Dendritic cell treated with granulocyte-macrophage colony-stimulating factor and Interleukin-4, amounts not matched to agents 40 ng/mL and 50 ng/mL, for 4 days (primary cell): ENCODE data around the gene CBR1.

ENCODE experiments used
- H3K27ac Mint-ChIP-seq: one replicate; pipeline ENCODE4 v1.8.0; 2022; ENCODE audit warnings: mild to moderate bottlenecking, mixed read lengths
- H3K27me3 Mint-ChIP-seq: one replicate; pipeline ENCODE4 v1.8.0; 2022; ENCODE audit warnings: mild to moderate bottlenecking, mixed read lengths
- H3K36me3 Mint-ChIP-seq: one replicate; pipeline ENCODE4 v1.8.0; 2022; ENCODE audit warnings: low read depth, mixed read lengths
- H3K4me1 Mint-ChIP-seq: one replicate; pipeline ENCODE4 v1.8.0; 2022; ENCODE audit warnings: low read depth, mixed read lengths
- H3K4me3 Mint-ChIP-seq: one replicate; pipeline ENCODE4 v1.8.0; 2022; ENCODE audit warnings: mild to moderate bottlenecking, moderate library complexity, mixed read lengths
- H3K9me3 Mint-ChIP-seq: one replicate; pipeline ENCODE4 v1.8.0; 2022; ENCODE audit warnings: mixed read lengths
- intact Hi-C: fragments of 100-400 bp; cut with micrococcal nuclease; formaldehyde crosslinking; loops from one replicate; pipeline ENCODE4 v1.15.0; 2022

The CBR1 gene

DNA sequence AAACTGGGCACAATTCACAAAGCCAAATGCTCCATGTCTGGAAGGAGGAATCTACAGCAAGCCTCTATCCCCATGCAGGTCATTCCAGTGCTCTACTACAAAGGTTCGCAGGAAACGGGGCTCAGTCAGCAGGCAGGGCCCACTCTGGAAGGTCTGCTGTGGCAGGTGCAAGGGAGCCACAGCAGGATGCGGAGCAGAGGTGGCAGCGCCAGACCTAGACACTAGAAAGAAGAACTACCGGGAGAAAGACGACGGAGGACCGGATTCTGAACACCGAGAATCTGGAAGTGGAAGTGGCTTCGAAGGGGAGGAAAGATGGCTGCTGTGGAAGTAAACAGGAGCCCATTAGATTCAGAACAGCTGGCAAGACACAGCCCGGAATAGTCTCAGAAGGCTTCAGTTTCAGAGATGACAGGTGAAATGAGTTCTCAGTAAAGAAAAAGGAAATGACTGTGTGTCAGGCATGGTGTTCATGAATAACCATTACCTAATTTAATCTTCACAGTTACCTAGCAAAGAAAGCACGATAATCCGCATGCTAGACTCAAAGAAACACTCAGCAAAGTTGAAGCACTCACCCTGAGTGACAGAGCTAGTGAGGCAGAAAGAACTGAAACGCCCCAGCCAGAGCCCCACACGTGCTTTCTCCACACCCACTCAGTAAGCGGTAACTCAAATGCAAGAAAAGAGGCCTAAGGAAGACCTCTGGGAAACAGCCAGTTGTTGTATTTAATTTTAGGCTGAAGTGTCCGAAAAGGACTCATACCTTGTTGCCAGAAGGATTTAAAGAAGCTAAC, 30.9 kb upstream of the CBR1 start:
- intact Hi-C loops: no loop called here

DNA sequence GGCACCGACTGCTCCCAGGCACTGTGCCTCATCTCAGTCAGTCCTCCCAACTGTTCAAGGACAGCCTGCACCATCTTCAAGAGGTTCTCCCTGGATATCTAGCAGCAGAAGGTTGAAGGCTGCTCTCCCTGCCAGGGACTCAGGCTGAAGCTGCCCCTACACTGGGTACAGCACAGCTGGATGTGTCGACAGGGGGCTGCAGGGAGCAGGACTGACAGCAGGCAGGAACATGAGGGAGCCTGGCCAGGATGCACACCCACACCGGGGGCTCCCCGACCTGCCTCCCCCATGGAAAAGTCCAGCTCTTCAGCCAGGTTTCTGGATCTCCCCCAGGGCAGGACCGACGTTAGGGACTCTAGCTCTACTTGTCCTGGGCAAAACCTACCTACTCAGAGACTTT, 30.0 kb upstream of the CBR1 start:
- Mint-ChIP-seq H3K27ac (no peak overlapping the region), H3K36me3 (peaks cover 88% of the 10 kb centered on the region), H3K4me1 (no peaks in the 10 kb centered on the region), H3K27me3 (no peaks in the 10 kb centered on the region), H3K4me3 (no peak overlapping the region), H3K9me3 (no peaks in the 10 kb centered on the region)
- intact Hi-C loops: loop anchor here (5.0 kb wide), 1 partner anchor 72 kb away; no protein-coding TSS in a partner anchor

More for the DNA sequence above, 30.9 kb upstream of the CBR1 start:
- Mint-ChIP-seq H3K4me1 (no peaks in the 10 kb centered on the region), H3K9me3 (no peaks in the 10 kb centered on the region), H3K4me3 (no peak overlapping the region), H3K27ac (no peak overlapping the region), H3K27me3 (no peaks in the 10 kb centered on the region), H3K36me3 (peaks cover 88% of the 10 kb centered on the region)

- Mint-ChIP-seq H3K9me3 (no peaks in the 10 kb centered on the region), H3K4me3 (no peak overlapping the region), H3K4me1 (no peaks in the 10 kb centered on the region), H3K27ac (no peak overlapping the region), H3K27me3 (no peaks in the 10 kb centered on the region), H3K36me3 (peaks cover 88% of the 10 kb centered on the region)
- intact Hi-C loops: loop anchor here (5.0 kb wide), 1 partner anchor 72 kb away; no protein-coding TSS in a partner anchor
These were observed 29.4 kb upstream of the CBR1 start for GRCh38 chr21:36040389-36040788.

- Mint-ChIP-seq H3K9me3 (no peaks in the 10 kb centered on the region), H3K4me3 (no peak overlapping the region), H3K27me3 (no peaks in the 10 kb centered on the region), H3K27ac (no peak overlapping the region), H3K4me1 (no peaks in the 10 kb centered on the region), H3K36me3 (peaks cover 85% of the 10 kb centered on the region)
- intact Hi-C loops: loop anchor here (5.0 kb wide), 1 partner anchor 70 kb away; no protein-coding TSS in a partner anchor
These were observed 27.9 kb upstream of the CBR1 start for GRCh38 chr21:36041910-36042309.

DNA sequence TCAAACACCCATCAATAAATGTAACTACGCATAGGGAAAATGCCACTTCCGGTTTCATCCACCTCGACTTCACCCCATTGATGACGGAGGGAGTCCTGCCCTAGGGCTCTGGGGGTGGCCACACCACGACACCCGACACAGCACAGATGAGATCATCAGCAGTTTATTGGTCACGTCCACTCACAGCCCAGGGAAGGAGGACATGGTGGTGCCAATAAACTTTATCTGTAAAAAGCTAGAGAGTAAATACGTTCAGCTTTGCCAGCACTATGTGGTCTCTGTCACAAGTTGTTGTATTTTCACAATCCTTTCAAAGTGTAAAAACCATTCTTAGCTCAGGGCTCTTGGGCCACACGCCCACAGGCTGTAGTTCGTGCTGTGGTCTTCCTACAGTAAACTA, 25.8 kb upstream of the CBR1 start:
- Mint-ChIP-seq H3K4me3 (no peak overlapping the region), H3K9me3 (no peaks in the 10 kb centered on the region), H3K27me3 (no peaks in the 10 kb centered on the region), H3K27ac (no peak overlapping the region), H3K4me1 (no peaks in the 10 kb centered on the region), H3K36me3 (peaks cover 87% of the 10 kb centered on the region)
- intact Hi-C loops: loop anchor here (5.0 kb wide), 1 partner anchor 68 kb away; no protein-coding TSS in a partner anchor

- Mint-ChIP-seq H3K4me1 (no peaks in the 10 kb centered on the region), H3K4me3 (no peak overlapping the region), H3K27me3 (no peaks in the 10 kb centered on the region), H3K36me3 (peaks cover 90% of the 10 kb centered on the region), H3K9me3 (no peaks in the 10 kb centered on the region), H3K27ac (no peak overlapping the region)
- intact Hi-C loops: no loop called here
These were observed 23.8 kb upstream of the CBR1 start for GRCh38 chr21:36045993-36046392.

- H3K4me1 Mint-ChIP-seq: no peaks in the 10 kb centered on the region
- no peaks in the 10 kb centered on the region for H3K9me3 Mint-ChIP-seq
- intact Hi-C loops: no loop called here
- H3K27ac Mint-ChIP-seq: no peak overlapping the region
- H3K4me3 Mint-ChIP-seq: no peak overlapping the region
- no peaks in the 10 kb centered on the region for H3K27me3 Mint-ChIP-seq
- H3K36me3 Mint-ChIP-seq: peaks cover 87% of the 10 kb centered on the region
These were observed 22.7 kb upstream of the CBR1 start for GRCh38 chr21:36047139-36047538.

DNA sequence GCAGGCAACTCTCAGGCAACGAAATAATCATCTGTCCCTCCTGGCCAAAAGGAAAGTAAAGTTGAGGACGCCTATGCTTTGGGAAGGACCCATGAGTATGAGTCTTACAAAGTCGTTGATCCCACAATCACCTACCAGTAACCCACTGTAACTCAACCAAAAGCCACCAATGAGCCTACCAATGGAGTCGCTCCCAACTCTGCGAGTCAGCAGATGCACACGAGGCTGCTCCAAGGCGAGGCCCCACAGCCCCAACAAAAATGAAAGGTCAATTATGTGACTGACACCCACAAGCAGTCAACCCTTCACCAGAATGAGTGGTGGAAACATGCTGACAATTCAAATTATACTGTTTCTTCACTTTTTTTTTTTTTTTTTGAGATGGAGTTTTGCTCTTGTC, 21.5 kb upstream of the CBR1 start:
- Mint-ChIP-seq H3K4me1 (no peaks in the 10 kb centered on the region), H3K4me3 (no peak overlapping the region), H3K27ac (no peak overlapping the region), H3K36me3 (peaks cover 88% of the 10 kb centered on the region), H3K9me3 (no peaks in the 10 kb centered on the region), H3K27me3 (no peaks in the 10 kb centered on the region)
- intact Hi-C loops: no loop called here

DNA sequence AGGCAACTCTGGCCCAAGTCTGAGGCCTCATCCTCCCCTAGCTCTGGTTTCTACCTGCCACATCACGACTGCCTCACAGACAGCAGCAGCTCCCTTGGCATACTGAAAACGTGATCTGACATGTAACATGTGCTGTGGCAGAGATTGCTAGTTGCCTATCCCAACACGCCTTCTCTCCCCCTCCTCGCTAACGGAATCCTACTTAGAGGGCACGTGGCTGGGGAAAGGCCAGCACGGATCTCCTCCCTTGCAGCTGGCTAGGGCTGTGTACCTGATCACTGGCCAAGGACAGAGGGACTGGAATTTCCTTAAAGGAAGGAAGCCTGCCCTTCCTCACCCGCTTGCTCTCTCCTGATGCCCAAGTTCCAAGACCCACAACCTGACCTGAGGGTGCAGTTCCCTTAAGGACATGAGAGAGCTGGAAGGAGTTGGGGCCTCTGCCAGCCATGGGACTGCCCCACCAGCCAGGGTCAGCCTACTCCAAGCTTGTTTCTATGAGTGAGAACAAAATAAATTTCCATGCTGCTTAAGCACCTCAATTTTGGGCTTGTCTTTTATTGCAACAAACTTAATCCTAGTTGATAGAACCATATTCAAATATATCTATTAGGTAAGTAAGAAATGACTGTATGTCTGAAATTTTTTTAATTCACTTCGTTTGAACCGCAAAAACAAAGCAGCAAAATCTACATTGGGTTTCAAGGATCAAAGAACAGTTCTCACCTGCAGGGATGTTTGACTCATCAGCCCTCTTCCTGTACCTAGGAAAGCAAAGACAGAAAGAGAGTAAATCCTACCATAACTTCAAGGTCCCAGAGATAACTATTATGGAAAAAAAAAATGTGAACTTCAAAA, 16.7 kb upstream of the CBR1 start:
- Mint-ChIP-seq H3K9me3 (no peaks in the 10 kb centered on the region), H3K36me3 (peaks cover 92% of the 10 kb centered on the region), H3K4me1 (peaks cover 5% of the 10 kb centered on the region), H3K27me3 (no peaks in the 10 kb centered on the region), H3K4me3 (no peak overlapping the region), H3K27ac (no peak overlapping the region)
- intact Hi-C loops: no loop called here

DNA sequence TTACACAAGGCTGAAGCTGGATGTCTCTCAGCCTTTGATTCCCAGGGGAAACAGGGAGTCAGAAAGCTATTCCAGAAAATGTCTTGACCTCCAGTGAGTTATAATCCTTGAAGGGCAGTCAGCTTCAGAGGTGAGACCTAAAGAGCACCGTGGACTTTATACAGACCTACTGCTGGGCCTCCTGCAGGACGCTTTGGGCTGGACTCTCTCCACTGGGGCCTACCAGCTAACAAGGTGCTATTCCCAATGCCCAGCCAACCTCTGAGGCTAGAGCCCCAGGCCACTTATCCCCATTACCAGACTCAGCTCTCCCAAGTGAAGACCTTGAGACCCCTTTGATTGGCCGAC, 16.1 kb upstream of the CBR1 start:
- Mint-ChIP-seq H3K27me3 (no peaks in the 10 kb centered on the region), H3K27ac (no peak overlapping the region), H3K4me3 (no peak overlapping the region), H3K36me3 (peaks cover 92% of the 10 kb centered on the region), H3K4me1 (peaks cover 5% of the 10 kb centered on the region), H3K9me3 (no peaks in the 10 kb centered on the region)
- intact Hi-C loops: no loop called here

DNA sequence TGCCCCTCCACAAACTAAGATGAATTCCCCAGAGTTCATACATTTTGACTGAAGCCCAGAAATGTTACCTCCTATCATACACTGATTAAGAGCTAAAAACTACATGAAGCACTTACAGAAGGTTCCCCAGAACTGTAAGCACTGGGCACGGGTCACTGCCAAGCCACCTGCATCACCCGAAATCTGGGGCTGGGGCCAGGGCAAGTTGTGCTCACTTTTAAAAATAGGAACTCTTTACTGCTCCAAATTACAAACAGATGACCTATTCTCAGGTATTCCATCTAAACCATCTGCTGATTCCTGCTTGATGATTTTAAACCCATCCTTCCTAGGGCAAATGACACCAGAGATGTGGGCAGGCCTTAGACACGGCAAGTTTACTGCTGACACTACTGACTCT, 14.3 kb upstream of the CBR1 start:
- Mint-ChIP-seq H3K36me3 (peaks cover 83% of the 10 kb centered on the region), H3K27me3 (no peaks in the 10 kb centered on the region), H3K4me3 (no peak overlapping the region), H3K9me3 (no peaks in the 10 kb centered on the region), H3K4me1 (peaks cover 5% of the 10 kb centered on the region), H3K27ac (no peak overlapping the region)
- intact Hi-C loops: no loop called here

- Mint-ChIP-seq H3K4me3 (peak overlapping the region; percentile 86), H3K27ac (peak overlapping the region; percentile 95), H3K27me3 (no peaks in the 10 kb centered on the region), H3K4me1 (no peaks in the 10 kb centered on the region), H3K9me3 (no peaks in the 10 kb centered on the region), H3K36me3 (peaks cover 48% of the 10 kb centered on the region)
- intact Hi-C loops: loop anchor here (1.0 to 5.0 kb wide), 2 partner anchors 10 to 53 kb away; no protein-coding TSS in a partner anchor
These were observed 10.0 kb upstream of the CBR1 start for GRCh38 chr21:36059823-36060158.

GRCh38 chr21:36060159-36060921, 9.5 kb upstream of the CBR1 start, which contains the start of gene SETD4:
Gene SETD4, minus strand, starts transcription at chr21:36060526. Its CDS starts 1,638 bp downstream, at chr21:36058888.
- no peaks in the 10 kb centered on the region for H3K9me3 Mint-ChIP-seq
- intact Hi-C loops: loop anchor here (1.0 to 5.0 kb wide), 2 partner anchors 9 to 52 kb away; no protein-coding TSS in a partner anchor
- H3K4me1 Mint-ChIP-seq: peaks cover under 1% of the 10 kb centered on the region
- H3K4me3 Mint-ChIP-seq: peak within 1 kb of the TSS; percentile 86
- H3K36me3 Mint-ChIP-seq: peaks cover 43% of the 10 kb centered on the region
- peak within 1 kb of the TSS; percentile 95 for H3K27ac Mint-ChIP-seq
- H3K27me3 Mint-ChIP-seq: no peaks in the 10 kb centered on the region
